PC-3 (cell line): Measurements from ENCODE around the gene TINCR.
"Not testable (repeated sequence)": the region's sequence is repeated elsewhere in the genome, so short reads cannot be mapped to it uniquely, and the experiment has no call there.

Source experiments
- CTCF ChIP-seq: fragments of 300-600 bp; sonication (generic); conservative IDR thresholded peaks from 2 replicates; pipeline ENCODE4 v1.5.1; 2017; ENCODE audit warnings: antibody characterized with exemption, low read depth, mild to moderate bottlenecking, low read length
- EZH2 ChIP-seq: fragments of 300-600 bp; sonication (generic); IDR thresholded peaks from one replicate; pipeline ENCODE4 v1.6.1; 2017; ENCODE audit warnings: antibody characterized with exemption, mild to moderate bottlenecking, low read length; ENCODE audit not compliant: unreplicated experiment
- EZH2phosphoT487 ChIP-seq: fragments of 300-600 bp; sonication (generic); IDR thresholded peaks from 2 replicates; pipeline ENCODE4 v1.6.1; 2018; ENCODE audit warnings: mild to moderate bottlenecking, antibody characterized with exemption, low read length, borderline replicate concordance

DNA sequence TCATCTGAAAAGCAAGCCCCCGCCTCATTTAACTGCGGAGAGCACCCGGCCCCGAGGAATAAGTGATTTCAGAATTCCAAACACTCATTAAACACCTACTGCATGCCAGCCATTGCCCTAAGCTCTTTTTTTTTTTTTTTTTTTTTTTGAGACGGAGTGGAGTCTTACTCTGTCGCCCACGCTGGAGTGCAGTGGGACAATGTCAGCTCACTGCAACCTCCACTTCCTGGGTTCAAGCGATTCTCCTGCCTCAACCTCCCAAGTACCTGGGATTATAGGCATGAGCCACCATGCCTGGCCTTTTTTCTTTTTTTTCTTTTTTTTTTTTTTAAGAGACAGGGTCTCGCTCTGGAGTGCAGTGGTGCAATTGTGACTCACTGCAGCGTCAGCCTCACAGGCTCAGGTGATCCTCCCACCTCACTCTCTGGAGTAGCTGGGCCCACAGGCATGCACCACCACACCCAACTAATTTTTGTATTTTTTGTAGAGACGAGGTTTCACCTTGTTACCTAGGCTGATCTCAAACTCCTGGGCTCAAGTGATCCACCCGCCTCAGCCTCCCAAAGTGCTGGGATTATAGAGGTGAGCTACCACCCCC lies 30.7 kb downstream of the TINCR start:
- TF ChIP-seq CTCF, EZH2, EZH2phosphoT487: not testable (repeated sequence)
